Effector memory CD4-positive, alpha-beta T cell (primary cell): ENCODE measurements around the gene PSMB7.

Source experiments
- DNase-seq, 3 donors: peaks; one replicate each; pipeline ENCODE4 v3.0.0-alpha.2; 2020
- H3K27ac ChIP-seq: 2 replicates; pipeline ENCODE4 v1.7.0; 2013; ENCODE audit warnings: mild to moderate bottlenecking, low read length, moderate library complexity; ENCODE audit not compliant: insufficient read depth, poor library complexity, severe bottlenecking
- H3K27me3 ChIP-seq: replicated peaks from 2 replicates; pipeline ENCODE4 v1.7.0; 2013; ENCODE audit warnings: mild to moderate bottlenecking, low read length; ENCODE audit not compliant: insufficient read depth, control insufficient read depth, poor library complexity, severe bottlenecking
- H3K36me3 ChIP-seq: 2 replicates; pipeline ENCODE4 v1.7.0; 2013; ENCODE audit warnings: mild to moderate bottlenecking, low read length, moderate library complexity; ENCODE audit not compliant: control insufficient read depth, insufficient read depth
- H3K4me1 ChIP-seq: 2 replicates; pipeline ENCODE4 v1.7.0; 2013; ENCODE audit warnings: low read length, mild to moderate bottlenecking; ENCODE audit not compliant: control insufficient read depth, insufficient read depth, poor library complexity, severe bottlenecking
- H3K4me3 ChIP-seq: 2 replicates; pipeline ENCODE4 v1.7.0; 2013; ENCODE audit warnings: low read length, low read depth, mild to moderate bottlenecking; ENCODE audit not compliant: insufficient read depth, poor library complexity, severe bottlenecking
- H3K9me3 ChIP-seq: 2 replicates; pipeline ENCODE4 v1.7.0; 2013; ENCODE audit warnings: mild to moderate bottlenecking, low read length, moderate library complexity; ENCODE audit not compliant: control insufficient read depth

PSMB7 gene

GRCh38 chr9:124345751-124346281 is 69.4 kb downstream of the PSMB7 start:
- no peaks in the 10 kb centered on the region for H3K9me3 ChIP-seq
- H3K4me3 ChIP-seq = no peak overlapping the region
- DNase-seq = no peak
- no peak overlapping the region for H3K27ac ChIP-seq
- H3K27me3 ChIP-seq = no peaks in the 10 kb centered on the region
- no peaks in the 10 kb centered on the region for H3K4me1 ChIP-seq
- peaks cover 33% of the 10 kb centered on the region for H3K36me3 ChIP-seq

GRCh38 chr9:124345063-124345462 is 70.2 kb downstream of the PSMB7 start:
- DNase-seq = no peak
- H3K4me3 ChIP-seq = no peak overlapping the region
- no peak overlapping the region for H3K27ac ChIP-seq
- H3K36me3 ChIP-seq = peaks cover 25% of the 10 kb centered on the region
- no peaks in the 10 kb centered on the region for H3K9me3 ChIP-seq
- no peaks in the 10 kb centered on the region for H3K27me3 ChIP-seq
- H3K4me1 ChIP-seq = no peaks in the 10 kb centered on the region

- Histone ChIP-seq H3K9me3 (no peaks in the 10 kb centered on the region), H3K4me1 (no peaks in the 10 kb centered on the region), H3K36me3 (peaks cover 21% of the 10 kb centered on the region), H3K4me3 (no peak overlapping the region), H3K27ac (no peak overlapping the region), H3K27me3 (no peaks in the 10 kb centered on the region)
- no peak for DNase-seq
These were observed 70.8 kb downstream of the PSMB7 start for GRCh38 chr9:124344291-124345050.

- Histone ChIP-seq H3K27ac (no peak overlapping the region), H3K4me3 (no peak overlapping the region), H3K9me3 (no peaks in the 10 kb centered on the region), H3K36me3 (peaks cover 14% of the 10 kb centered on the region), H3K4me1 (no peaks in the 10 kb centered on the region), H3K27me3 (no peaks in the 10 kb centered on the region)
- DNase-seq = no peak
These were observed 71.5 kb downstream of the PSMB7 start for GRCh38 chr9:124343533-124344290.

- no peak for DNase-seq
- H3K27me3 ChIP-seq = no peaks in the 10 kb centered on the region
- no peaks in the 10 kb centered on the region for H3K4me1 ChIP-seq
- H3K36me3 ChIP-seq = peaks cover 7% of the 10 kb centered on the region
- no peak overlapping the region for H3K27ac ChIP-seq
- H3K9me3 ChIP-seq = no peaks in the 10 kb centered on the region
- H3K4me3 ChIP-seq = no peak overlapping the region
These were observed 72.3 kb downstream of the PSMB7 start for GRCh38 chr9:124342776-124343485.

GRCh38 chr9:124342402-124342775 is 72.9 kb downstream of the PSMB7 start:
- Histone ChIP-seq H3K9me3 (no peaks in the 10 kb centered on the region), H3K4me1 (no peaks in the 10 kb centered on the region), H3K4me3 (no peak overlapping the region), H3K27me3 (no peaks in the 10 kb centered on the region), H3K27ac (no peak overlapping the region), H3K36me3 (peaks cover 3% of the 10 kb centered on the region)
- no peak for DNase-seq

GRCh38 chr9:124341455-124342170 is 73.6 kb downstream of the PSMB7 start:
- no peaks in the 10 kb centered on the region for H3K9me3 ChIP-seq
- peaks cover 3% of the 10 kb centered on the region for H3K36me3 ChIP-seq
- no peaks in the 10 kb centered on the region for H3K27me3 ChIP-seq
- H3K4me3 ChIP-seq = no peak overlapping the region
- H3K27ac ChIP-seq = no peak overlapping the region
- no peak for DNase-seq
- H3K4me1 ChIP-seq = no peaks in the 10 kb centered on the region

GRCh38 chr9:124340219-124341069 is 74.8 kb downstream of the PSMB7 start:
- no peak for DNase-seq
- H3K4me3 ChIP-seq = no peak overlapping the region
- no peaks in the 10 kb centered on the region for H3K4me1 ChIP-seq
- no peaks in the 10 kb centered on the region for H3K9me3 ChIP-seq
- no peaks in the 10 kb centered on the region for H3K36me3 ChIP-seq
- no peak overlapping the region for H3K27ac ChIP-seq
- no peaks in the 10 kb centered on the region for H3K27me3 ChIP-seq

GRCh38 chr9:124339603-124340146 is 75.6 kb downstream of the PSMB7 start:
- Histone ChIP-seq H3K27me3 (no peaks in the 10 kb centered on the region), H3K27ac (no peak overlapping the region), H3K4me3 (no peak overlapping the region), H3K4me1 (no peaks in the 10 kb centered on the region), H3K9me3 (no peaks in the 10 kb centered on the region), H3K36me3 (no peaks in the 10 kb centered on the region)
- DNase-seq = no peak
